Liver (tissue), 9 donors: ENCODE measurements around the gene DDX39B. TPM values are rescaled to one million over a fixed set of nuclear protein-coding genes. Genes with fewer than 3 reads are reported as not detected.

Experiments
- DNase-seq: peaks from one replicate; pipeline ENCODE4 v3.0.0-alpha.2; 2017; ENCODE audit warnings: low spot score
- H3K27ac ChIP-seq, 2 donors: one replicate each; pipeline ENCODE4 v1.7.0; 2013; ENCODE audit warnings: inconsistent platforms in 2 of 2, low read length in 2 of 2, control low read depth in 1 of 2, low read depth in 1 of 2, mild to moderate bottlenecking in 1 of 2
- H3K27me3 ChIP-seq, 4 donors: one replicate each; pipeline versions ENCODE4 v1.6.1 to v1.7.0; 2013; ENCODE audit warnings: low read length in 3 of 4, inconsistent platforms in 1 of 4, mild to moderate bottlenecking in 1 of 4, moderate library complexity in 1 of 4; ENCODE audit not compliant: control insufficient read depth in 4 of 4, insufficient read depth in 4 of 4
- H3K36me3 ChIP-seq, 4 donors: one replicate each; pipeline versions ENCODE4 v1.6.1 to v1.7.0; 2013; ENCODE audit warnings: low read length in 3 of 4, mild to moderate bottlenecking in 3 of 4, low read depth in 1 of 4, moderate library complexity in 1 of 4; ENCODE audit not compliant: control insufficient read depth in 4 of 4, insufficient read depth in 3 of 4
- H3K4me1 ChIP-seq, 4 donors: one replicate each; pipeline versions ENCODE4 v1.6.1 to v1.7.0; 2013; ENCODE audit warnings: low read length in 3 of 4, mild to moderate bottlenecking in 3 of 4, moderate library complexity in 1 of 4; ENCODE audit not compliant: control insufficient read depth in 4 of 4, insufficient read depth in 4 of 4
- H3K4me3 ChIP-seq, 3 donors: one replicate each; pipeline versions ENCODE4 v1.6.1 to v1.7.0; 2013; ENCODE audit warnings: low read length in 3 of 3, control low read depth in 1 of 3, low read depth in 1 of 3, mild to moderate bottlenecking in 1 of 3
- H3K9ac ChIP-seq, 2 donors: one replicate each; pipeline ENCODE4 v1.7.0; 2013; ENCODE audit warnings: low read length in 2 of 2, mild to moderate bottlenecking in 2 of 2, moderate library complexity in 2 of 2, control low read depth in 1 of 2, low read depth in 1 of 2
- H3K9me3 ChIP-seq, 4 donors: one replicate each; pipeline versions ENCODE4 v1.6.1 to v1.7.0; 2013; ENCODE audit warnings: low read length in 3 of 4; ENCODE audit not compliant: control insufficient read depth in 4 of 4
- EGR1 ChIP-seq, 2 donors: IDR thresholded peaks; 2 replicates each; pipeline ENCODE4 v1.6.1; 2016 to 2018; ENCODE audit warnings: antibody characterized with exemption in 2 of 2, low read depth in 2 of 2
- FOXA1 ChIP-seq: IDR thresholded peaks from 2 replicates; pipeline ENCODE4 v1.6.1; 2016; ENCODE audit warnings: antibody characterized with exemption
- FOXA2 ChIP-seq: IDR thresholded peaks from 2 replicates; pipeline ENCODE4 v1.6.1; 2016; ENCODE audit warnings: antibody characterized with exemption
- GABPA ChIP-seq, 2 donors: IDR thresholded peaks in 1 of 2; conservative IDR thresholded peaks in 1 of 2; 2 replicates each; pipeline ENCODE4 v1.6.1; 2016; ENCODE audit warnings: antibody characterized with exemption in 2 of 2, mild to moderate bottlenecking in 1 of 2, moderate library complexity in 1 of 2
- HNF4A ChIP-seq, 2 donors: conservative IDR thresholded peaks; 2 replicates each; pipeline ENCODE4 v1.6.1; 2016; ENCODE audit warnings: antibody characterized with exemption in 2 of 2, mild to moderate bottlenecking in 2 of 2
- JUND ChIP-seq, 2 donors: IDR thresholded peaks; 2 replicates each; pipeline ENCODE4 v1.6.1; 2016; ENCODE audit warnings: antibody characterized with exemption in 2 of 2
- MAX ChIP-seq: IDR thresholded peaks from 2 replicates; pipeline ENCODE4 v1.6.1; 2016; ENCODE audit warnings: antibody characterized with exemption
- RAD21 ChIP-seq, 2 donors: IDR thresholded peaks; 2 replicates each; pipeline ENCODE4 v1.6.1; 2016; ENCODE audit warnings: antibody characterized with exemption in 2 of 2, mild to moderate bottlenecking in 2 of 2
- RXRA ChIP-seq, 2 donors: IDR thresholded peaks; 2 replicates each; pipeline ENCODE4 v1.6.1; 2017 to 2018; ENCODE audit warnings: antibody characterized with exemption in 2 of 2, mild to moderate bottlenecking in 1 of 2
- TAF1 ChIP-seq: conservative IDR thresholded peaks from 2 replicates; pipeline ENCODE4 v1.6.1; 2016; ENCODE audit warnings: antibody characterized with exemption, mild to moderate bottlenecking
- YY1 ChIP-seq: IDR thresholded peaks from 2 replicates; pipeline ENCODE4 v1.6.1; 2016; ENCODE audit warnings: antibody characterized with exemption, mild to moderate bottlenecking
- WGBS: extraction: QIAGEN DNeasy Blood & Tissue Kit; methylation state at CpG from one replicate; pipeline ENCODE4 v1.1.7; 2013; 5-methylcytosine and 5-hydroxymethylcytosine counted together
- polyA plus RNA-seq, 2 donors: library from polyadenylated mRNA; stranded (reverse) in 1 of 2; unstranded in 1 of 2; fragments of 200-250 nt in 1 of 2; fragments of >200 nt in 1 of 2; fragmentation: Nextera tagmentation in 1 of 2; extraction: Ambion mirVana in 1 of 2; gene quantifications; one replicate each; pipeline versions ENCODE4 v1.2.1 to v1.2.3, GENCODE V29; 2013 to 2015
- total RNA-seq, 2 donors: library from RNA; depleted of rRNA; stranded (reverse); fragments of >200 nt; gene quantifications; one replicate each; pipeline ENCODE4 v1.2.3, GENCODE V29; 2014
- TF ChIP-seq, protein P1 (sequence below): IDR thresholded peaks from 2 replicates; pipeline ENCODE4 v1.6.1; 2016; ENCODE audit warnings: antibody characterized with exemption
- TF ChIP-seq, protein P2 (sequence below): IDR thresholded peaks from 2 replicates; pipeline ENCODE4 v1.6.1; 2016; ENCODE audit warnings: antibody characterized with exemption
- TF ChIP-seq, protein P3 (sequence below): IDR thresholded peaks from 2 replicates; pipeline ENCODE4 v1.6.1; 2016; ENCODE audit warnings: antibody characterized with exemption, mild to moderate bottlenecking
- donor health status: healthy.
- donor health status: healthy.
- donor health status: healthy.
- donor health status: healthy.
- donor health status: healthy.

Gene DDX39B
- total and polyA plus RNA-seq, 4 donors = 75.0 to 254 (median 135) TPM

GRCh38 chr6:31534521-31535040 lies 7.2 kb downstream of the DDX39B start:
- Histone ChIP-seq H3K9me3 (no peaks in the 10 kb centered on the region), H3K27ac (no peak overlapping the region), H3K4me3 (no peak overlapping the region), H3K4me1 (peaks cover 2 to 14% (median 10%) of the 10 kb centered on the region in 4 donors), H3K27me3 (no peaks in the 10 kb centered on the region), H3K9ac (no peak overlapping the region), H3K36me3 (peaks cover 28 to 86% (median 72%) of the 10 kb centered on the region in 4 donors)
- DNase-seq = no peak
- 92% methylated on average over 24 of the region's 24 CpGs for WGBS
- TF ChIP-seq TAF1 (no peak), GABPA (IDR thresholded peaks at IDR 0.05 in 1 of 2, conservative IDR thresholded peaks at IDR 0.05 in 1 of 2) (no peak), FOXA2 (no peak), MAX (no peak)
- TF ChIP-seq, protein P1, sequence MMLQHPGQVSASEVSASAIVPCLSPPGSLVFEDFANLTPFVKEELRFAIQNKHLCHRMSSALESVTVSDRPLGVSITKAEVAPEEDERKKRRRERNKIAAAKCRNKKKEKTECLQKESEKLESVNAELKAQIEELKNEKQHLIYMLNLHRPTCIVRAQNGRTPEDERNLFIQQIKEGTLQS = no peak
- TF ChIP-seq, protein P2, sequence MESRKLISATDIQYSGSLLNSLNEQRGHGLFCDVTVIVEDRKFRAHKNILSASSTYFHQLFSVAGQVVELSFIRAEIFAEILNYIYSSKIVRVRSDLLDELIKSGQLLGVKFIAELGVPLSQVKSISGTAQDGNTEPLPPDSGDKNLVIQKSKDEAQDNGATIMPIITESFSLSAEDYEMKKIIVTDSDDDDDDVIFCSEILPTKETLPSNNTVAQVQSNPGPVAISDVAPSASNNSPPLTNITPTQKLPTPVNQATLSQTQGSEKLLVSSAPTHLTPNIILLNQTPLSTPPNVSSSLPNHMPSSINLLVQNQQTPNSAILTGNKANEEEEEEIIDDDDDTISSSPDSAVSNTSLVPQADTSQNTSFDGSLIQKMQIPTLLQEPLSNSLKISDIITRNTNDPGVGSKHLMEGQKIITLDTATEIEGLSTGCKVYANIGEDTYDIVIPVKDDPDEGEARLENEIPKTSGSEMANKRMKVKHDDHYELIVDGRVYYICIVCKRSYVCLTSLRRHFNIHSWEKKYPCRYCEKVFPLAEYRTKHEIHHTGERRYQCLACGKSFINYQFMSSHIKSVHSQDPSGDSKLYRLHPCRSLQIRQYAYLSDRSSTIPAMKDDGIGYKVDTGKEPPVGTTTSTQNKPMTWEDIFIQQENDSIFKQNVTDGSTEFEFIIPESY = no peak
- TF ChIP-seq, protein P3, sequence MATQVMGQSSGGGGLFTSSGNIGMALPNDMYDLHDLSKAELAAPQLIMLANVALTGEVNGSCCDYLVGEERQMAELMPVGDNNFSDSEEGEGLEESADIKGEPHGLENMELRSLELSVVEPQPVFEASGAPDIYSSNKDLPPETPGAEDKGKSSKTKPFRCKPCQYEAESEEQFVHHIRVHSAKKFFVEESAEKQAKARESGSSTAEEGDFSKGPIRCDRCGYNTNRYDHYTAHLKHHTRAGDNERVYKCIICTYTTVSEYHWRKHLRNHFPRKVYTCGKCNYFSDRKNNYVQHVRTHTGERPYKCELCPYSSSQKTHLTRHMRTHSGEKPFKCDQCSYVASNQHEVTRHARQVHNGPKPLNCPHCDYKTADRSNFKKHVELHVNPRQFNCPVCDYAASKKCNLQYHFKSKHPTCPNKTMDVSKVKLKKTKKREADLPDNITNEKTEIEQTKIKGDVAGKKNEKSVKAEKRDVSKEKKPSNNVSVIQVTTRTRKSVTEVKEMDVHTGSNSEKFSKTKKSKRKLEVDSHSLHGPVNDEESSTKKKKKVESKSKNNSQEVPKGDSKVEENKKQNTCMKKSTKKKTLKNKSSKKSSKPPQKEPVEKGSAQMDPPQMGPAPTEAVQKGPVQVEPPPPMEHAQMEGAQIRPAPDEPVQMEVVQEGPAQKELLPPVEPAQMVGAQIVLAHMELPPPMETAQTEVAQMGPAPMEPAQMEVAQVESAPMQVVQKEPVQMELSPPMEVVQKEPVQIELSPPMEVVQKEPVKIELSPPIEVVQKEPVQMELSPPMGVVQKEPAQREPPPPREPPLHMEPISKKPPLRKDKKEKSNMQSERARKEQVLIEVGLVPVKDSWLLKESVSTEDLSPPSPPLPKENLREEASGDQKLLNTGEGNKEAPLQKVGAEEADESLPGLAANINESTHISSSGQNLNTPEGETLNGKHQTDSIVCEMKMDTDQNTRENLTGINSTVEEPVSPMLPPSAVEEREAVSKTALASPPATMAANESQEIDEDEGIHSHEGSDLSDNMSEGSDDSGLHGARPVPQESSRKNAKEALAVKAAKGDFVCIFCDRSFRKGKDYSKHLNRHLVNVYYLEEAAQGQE = no peak

DNA sequence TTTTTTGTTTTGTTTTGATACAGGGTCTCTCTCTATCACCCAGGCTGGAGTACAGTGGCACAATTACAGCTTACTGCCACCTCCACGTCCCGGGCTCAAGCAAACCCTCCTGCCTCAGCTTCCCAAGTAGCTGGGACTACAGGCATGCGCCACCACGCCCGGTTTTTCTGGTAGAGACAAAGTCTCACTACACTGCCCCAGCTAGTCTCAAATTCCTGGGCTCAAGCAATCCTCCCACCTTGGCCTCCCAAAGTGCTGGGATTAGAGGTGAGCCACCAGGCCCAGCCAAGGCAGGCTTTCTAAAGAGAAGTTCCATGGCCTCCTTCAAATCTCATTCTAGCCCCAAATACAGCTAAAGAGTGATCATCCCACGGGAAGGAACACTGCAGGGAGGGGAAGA lies 7.8 kb downstream of the DDX39B start:
- Histone ChIP-seq H3K9ac (no peak overlapping the region), H3K4me3 (no peak overlapping the region), H3K27ac (no peak overlapping the region), H3K36me3 (peaks cover 28 to 81% (median 68%) of the 10 kb centered on the region in 4 donors), H3K27me3 (no peaks in the 10 kb centered on the region), H3K9me3 (no peaks in the 10 kb centered on the region), H3K4me1 (peaks cover 2 to 9% (median 6%) of the 10 kb centered on the region in 4 donors)
- TF ChIP-seq FOXA1 (no peak), EGR1 (IDR thresholded peaks at IDR 0.05; ENCODE audit: low read depth in 2 of 2) (no peak), YY1 (no peak), MAX (no peak), RXRA (IDR thresholded peaks at IDR 0.05) (no peak), HNF4A (conservative IDR thresholded peaks at IDR 0.05) (no peak), JUND (IDR thresholded peaks at IDR 0.05) (no peak), FOXA2 (no peak), RAD21 (IDR thresholded peaks at IDR 0.05) (no peak)
- TF ChIP-seq, protein P3 = no peak
- TF ChIP-seq, protein P1 = no peak
- TF ChIP-seq, protein P2 = no peak
- WGBS = 91% methylated on average over 6 of the region's 6 CpGs
- DNase-seq = no peak
